NCI-H2171 treated with DMSO at 0.1 percent for 48 hours (cell line): ENCODE results near the gene ACAD11.
"Not testable (repeated sequence)": the region's sequence is repeated elsewhere in the genome, so short reads cannot be mapped to it uniquely, and the experiment has no call there.

Experiments
- DNase-seq: peaks from one replicate; lab custom pipeline; 2025; lab: John Stamatoyannopoulos, UW

Gene ACAD11

DNA sequence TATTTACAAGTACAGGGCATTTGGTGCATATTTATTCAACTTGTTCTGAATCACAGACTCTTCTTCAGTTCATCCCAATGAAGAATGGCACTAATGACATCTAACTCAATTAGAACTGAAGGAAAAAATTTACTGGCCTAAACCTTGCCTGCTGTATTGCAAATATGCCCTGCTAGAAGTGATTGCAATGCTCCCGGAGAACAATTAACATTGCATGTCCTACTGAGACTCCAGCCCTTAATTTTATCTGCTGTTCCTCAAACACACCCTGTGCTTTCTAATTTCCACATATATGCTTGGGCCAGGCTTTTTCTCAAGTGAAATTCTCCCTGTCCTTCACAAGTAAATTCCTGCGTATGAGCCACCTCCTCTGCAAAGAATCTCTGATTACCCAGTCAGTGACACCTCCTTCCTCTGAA lies 54.2 kb downstream of the ACAD11 start:
- no peak for DNase-seq

DNA sequence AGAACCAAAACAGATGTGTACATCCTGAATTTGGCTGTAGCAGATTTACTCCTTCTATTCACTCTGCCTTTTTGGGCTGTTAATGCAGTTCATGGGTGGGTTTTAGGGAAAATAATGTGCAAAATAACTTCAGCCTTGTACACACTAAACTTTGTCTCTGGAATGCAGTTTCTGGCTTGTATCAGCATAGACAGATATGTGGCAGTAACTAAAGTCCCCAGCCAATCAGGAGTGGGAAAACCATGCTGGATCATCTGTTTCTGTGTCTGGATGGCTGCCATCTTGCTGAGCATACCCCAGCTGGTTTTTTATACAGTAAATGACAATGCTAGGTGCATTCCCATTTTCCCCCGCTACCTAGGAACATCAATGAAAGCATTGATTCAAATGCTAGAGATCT lies 59.0 kb downstream of the ACAD11 start:
- DNase-seq, result not testable (repeated sequence)

DNA sequence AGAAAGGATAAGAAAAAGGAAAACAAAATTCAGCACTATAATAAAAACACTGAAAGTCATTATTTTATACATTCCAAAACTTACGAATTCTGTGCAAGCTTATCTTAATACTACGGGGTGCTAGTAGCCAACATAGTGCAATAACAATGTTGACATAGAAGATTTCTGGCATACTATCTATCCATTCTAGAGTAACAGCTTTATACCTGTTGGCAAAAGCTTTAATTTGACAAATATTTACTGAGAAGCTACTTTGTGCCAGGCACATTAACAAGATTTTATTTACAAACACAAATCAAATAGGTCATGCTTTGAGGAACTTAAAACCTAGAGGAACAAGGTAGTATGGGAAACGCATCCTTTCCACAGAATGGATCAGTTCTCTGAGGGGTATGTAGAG lies 61.4 kb downstream of the ACAD11 start:
- DNase-seq, result no peak

DNA sequence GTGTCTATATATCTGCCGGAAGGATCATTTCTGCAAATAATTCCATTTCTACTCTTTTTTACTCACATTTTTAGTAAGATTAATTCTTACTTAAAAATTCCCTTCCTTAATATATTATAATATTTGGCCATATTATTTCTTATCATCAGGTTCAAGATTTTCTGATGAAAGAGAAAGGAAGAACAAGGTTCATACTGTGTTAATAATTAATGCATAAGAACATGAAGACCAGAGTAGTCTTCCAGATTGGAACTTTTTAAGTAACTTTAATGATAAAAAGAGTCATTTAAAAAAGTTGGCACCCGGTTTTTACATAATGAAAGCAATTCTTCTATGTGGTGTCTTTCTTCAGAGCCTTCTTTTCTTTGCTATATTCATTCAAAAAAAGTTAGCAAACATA lies 61.9 kb downstream of the ACAD11 start:
- no peak for DNase-seq

DNA sequence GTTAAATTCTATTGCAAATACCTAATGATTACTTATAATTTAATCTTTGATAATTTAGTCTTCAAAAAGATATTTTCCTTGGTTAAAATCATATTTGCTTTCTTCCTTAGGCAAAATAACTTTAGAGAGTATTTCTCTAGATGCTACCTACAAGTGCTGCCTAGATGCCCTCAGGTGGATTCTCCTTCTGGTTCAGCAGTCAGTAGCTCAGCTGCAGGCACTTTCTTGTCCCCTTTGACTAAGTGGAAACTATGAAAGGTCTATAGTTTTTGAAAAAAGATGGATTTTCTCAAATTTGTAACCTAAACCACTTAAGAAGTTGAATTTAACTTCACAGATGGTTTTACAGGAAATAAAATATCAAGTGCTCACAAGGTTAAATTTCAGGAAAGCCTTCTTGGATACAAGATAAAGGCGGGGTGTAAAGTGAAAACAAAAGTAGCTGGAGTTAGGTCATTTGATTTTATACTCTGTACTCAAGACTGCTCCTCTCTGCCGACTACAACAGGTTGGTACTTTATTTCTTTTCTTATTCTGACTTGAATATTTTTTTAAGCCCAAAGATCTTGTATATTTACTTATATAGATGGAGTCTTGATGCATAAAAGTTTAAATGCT lies 62.7 kb downstream of the ACAD11 start, which contains the start of gene ACKR4:
TSS of gene ACKR4 (plus strand) at position 455 of the 618 bp plus-strand sequence. CDS start 3,128 bp downstream, outside the sequence.
- no peak for DNase-seq

DNA sequence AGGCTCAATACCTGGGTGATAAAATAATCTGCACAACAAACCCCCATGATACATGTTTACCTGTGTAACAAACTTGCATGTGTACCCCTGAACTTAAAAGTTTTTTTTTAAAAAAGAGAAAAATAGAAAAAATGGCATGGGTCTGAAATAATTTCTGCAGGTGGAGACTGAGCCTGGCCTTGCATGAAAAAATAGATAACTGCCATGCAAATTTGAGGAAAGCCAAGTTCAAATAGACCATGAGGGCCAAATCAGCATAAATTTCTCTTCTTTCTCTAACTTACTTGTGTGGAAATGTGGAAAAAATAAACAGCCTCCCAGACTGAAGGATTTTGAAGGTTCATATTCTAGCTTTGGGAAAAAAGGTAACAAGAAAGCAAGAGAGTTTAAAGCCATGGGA lies 63.3 kb downstream of the ACAD11 start:
- no peak for DNase-seq

DNA sequence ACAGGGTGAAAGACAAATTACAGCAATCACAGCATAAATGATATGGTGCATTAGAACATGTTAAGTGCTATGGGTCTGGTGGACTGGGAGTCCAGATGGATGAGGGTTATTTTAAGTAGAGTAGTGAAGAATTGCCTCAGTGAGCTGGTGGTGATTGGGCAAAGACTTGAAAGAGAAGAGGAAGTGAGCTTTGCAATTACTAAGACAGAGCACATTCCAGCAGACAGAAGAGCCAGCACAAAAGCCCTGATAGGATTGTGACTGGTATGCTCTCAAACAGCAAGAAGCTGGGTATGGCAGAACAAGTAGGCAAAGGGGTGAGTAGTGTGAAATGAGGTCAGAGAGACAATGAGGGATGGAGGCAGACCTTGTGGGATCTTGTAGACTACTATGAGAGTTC lies 64.6 kb downstream of the ACAD11 start:
- DNase-seq, result no peak

DNA sequence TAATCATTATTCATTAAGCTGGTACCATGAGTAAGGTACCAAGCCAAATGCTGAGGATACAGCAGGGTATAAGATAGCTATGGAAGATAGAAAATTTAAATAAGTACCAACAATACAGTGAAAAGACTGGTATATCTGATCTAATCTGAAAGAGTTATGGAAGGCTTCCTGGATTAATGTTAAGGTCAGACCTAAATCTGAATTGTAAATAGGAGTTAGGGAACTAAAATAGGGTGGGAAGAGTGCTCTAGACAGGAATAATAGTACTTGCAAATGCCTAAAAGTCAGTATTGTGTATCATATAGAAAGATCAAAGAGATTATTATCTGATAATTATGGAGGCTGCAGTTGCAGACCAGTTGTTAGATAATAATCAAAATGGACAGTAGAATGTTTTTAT lies 65.1 kb downstream of the ACAD11 start:
- DNase-seq, result no peak

DNA sequence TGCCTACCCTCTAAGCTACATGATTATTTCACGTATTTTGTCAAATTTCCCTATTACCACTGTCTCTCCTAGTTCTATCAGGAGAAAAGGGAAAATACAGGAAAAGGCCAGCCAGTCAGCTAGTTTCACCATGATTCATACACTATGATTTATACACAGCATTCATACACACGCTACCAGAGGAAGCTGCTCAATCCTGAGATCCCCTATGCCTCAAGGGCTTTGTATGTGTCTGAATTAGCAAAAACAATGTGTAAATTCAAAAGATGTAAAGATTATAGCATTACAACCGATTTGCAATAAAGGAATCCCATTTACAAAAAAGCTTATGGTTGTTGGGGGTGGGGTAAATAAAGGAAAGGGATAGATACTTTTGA lies 65.7 kb downstream of the ACAD11 start:
- no peak for DNase-seq

DNA sequence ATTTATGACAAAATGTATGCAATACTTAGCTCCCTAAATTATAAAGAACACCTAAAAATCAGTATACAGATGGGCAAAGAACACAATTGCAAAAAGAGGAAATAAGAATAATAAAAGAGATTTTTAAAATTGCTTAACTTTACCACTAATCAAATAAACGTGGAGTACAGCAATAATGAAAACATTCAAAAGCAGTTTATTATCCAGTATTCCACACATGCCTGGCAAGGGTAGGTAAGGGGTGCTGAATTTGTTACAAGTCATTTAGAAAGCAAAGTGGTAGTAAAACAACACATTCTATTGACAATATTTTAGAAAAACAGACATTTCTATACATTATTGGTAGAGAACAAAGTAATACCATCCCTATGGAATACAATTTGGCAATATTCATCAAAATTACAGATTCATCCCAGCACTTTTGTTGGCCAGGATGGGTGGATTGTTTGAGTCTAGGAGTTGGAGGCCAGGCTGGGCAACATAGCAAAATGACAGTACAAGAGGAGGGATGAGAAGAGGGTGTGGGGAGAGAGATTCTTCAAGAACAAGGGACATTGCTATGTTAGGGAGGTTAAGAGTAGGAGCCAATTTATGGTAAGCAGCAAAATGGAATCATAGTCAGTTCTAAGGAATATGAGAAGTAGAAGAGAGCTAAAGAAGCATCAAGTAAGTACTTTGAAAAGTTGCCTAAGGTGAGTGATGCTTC lies 66.2 kb downstream of the ACAD11 start:
- no peak for DNase-seq

DNA sequence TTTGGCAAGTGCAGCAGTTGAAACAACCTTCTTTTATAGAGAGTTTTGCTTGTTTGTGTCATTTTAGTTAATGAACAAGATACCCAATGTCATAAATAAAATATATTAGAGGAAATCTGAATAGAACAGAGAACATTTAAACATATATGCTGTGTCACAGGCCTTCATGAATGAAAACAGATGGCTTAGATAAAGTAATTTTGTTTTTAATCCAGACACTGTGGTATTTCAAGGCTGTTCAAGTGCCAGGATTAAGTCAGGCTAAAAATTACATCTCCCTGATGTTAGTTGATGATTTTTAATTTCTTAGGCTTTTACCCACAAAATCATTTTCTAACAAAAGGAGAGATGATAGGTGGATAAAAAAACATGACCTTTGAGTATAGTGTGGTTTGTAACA lies 67.4 kb downstream of the ACAD11 start:
- no peak for DNase-seq

DNA sequence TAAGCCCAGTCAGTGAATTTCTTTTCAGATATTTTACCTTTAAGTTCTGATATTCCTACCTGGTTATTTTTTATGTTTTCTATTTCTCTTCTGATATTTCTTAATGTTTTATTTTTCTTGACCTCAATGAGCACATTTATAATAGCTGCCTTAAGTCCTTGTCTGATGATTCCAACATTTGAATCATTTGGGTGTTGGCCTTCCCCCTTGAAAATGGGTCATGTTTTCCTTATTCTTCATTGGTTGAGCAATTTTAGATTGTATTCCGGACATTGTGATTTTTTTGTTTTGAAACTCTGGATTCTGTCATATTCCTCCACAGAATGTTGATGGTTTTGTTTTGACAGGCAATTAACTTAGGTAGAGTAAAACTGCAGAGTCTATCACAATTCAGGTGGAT lies 72.2 kb downstream of the ACAD11 start:
- no peak for DNase-seq

DNA sequence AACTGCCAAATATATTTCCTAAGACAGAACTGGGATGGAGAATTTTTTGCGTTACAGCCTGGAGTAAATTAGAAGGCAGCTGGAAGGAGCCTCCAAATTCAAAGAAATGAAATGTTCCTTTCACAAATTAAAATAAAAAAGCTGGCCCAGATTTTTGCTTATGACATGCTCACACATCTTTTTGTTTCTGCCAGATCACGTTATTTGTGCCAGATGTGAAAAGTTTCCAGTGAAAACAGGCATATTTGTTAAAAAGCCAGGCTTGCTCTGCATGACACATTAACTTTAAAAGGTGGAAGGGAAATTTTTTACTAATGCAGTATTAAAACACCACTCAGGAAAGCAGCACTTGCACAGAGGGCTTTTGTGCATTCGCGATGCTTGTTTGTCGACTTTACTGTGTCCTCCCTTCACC lies 85.8 kb downstream of the ACAD11 start:
- DNase-seq, result no peak

DNA sequence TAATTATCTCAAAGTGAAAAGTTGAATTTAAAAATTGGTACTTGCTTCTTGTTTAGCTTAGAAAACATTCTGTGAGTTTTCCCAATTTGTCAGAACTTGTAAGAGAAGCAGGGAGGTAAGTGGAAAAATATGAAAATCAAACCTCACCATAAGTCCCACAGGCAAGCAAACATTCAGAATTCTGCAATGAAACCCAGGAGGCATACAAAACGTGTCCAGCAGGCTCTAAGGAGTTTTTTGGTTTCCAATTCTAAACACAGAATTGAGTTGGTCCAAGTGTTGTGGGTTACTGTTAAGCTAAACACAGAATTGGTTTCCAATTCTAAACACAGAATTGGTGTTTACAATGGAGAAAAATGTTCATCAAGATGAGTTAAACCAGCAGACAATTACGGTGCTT lies 89.6 kb downstream of the ACAD11 start:
- no peak for DNase-seq

DNA sequence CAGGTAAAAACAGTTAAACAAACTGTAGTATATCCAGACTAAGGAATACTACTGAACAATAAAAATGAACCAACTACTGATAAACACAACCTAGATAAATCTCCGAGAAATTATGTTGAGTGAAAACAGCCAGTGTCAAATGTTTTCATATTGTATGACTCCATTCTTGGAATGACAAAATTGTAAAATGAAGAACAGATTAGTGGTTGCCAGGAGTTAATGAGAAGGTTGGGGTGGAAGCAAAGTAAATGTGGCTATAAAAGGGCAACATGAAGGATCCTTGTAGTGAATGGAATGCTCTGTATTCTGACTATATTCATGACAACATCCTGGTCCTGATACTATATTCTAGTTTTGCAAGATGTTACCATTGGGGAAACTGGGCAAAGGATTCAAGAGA lies 90.0 kb downstream of the ACAD11 start:
- DNase-seq, result no peak

DNA sequence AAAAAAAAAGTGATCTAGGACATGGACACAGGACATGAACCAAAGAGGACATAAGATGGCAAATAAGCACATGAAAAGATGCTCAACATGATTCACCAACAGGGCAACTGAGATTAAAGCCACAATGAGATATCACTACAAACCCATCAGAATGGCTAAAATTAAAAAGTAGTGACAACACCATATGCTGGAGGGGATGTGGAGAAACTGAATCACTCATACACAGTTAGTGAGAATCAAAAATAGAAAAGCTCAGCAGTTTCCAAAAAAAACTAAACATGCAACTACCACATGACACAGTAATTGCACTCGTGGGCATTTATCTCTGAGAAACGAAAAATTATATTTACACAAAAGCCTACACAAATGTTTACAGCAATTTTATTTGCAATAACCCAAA lies 90.5 kb downstream of the ACAD11 start:
- no peak for DNase-seq

DNA sequence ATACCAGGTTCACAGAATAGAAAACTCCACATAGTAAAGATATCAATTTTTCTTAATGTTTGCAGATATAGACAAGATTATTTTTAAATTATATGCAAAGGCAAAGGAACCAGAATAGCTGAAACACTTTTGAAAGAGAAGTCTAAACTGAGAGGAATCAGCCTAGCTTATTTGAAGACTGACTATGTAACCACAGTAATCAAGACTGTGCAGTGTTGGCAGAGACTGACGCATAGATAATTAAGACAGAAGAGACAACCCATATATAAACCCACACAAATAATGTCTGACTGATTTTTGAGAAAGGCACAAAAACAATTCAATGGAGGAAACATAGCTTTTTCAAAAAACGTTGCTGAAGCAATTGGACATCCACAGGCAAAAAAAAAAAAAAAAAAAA lies 91.2 kb downstream of the ACAD11 start:
- no peak for DNase-seq

DNA sequence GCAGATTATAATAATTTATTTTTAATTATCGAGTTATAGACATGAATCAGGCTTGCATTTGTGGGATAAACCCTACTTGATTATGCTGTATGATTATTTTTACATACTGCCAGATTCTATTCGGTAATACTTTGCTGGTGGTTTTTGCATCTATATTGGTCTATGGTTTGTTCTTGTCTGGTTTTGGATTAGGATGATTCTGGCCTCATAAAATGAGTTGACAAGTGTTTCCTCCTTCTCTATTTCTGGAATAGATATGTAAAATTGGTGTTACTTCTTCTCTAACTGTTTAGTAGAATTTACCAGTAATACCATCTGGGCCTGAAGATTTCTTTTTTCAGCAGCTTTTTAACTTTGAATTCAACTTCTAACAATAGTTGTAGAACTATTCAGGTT lies 95.5 kb downstream of the ACAD11 start:
- DNase-seq, result no peak

DNA sequence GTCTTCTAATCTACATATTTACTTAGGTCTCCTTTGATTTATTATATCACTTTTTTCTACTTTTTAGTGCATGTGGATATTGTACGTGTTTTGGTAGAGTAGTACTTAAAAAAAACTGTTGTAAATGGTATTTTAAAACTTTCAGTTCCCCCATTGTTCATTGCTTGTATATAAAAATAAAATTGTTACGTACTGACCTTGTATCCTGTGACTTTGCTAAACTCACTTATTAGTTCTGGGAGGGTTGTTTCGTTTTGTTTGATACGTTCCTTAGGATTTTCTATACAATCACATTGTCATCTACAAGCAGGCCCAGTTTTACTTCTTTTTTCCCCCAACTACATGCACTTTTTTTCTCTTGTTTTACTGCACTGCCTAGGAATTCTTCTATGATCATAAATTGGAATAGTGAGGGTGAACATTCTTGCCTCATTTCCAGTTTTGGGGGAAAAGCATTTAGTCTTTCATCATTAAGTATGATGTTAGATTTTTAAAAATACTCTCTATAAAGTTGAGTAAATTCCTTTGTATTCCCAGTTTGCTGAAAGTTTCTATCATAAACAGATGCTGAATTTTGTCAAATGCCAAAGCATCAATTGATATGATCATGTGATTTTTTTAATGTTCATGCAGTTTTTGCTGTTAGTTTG lies 96.1 kb downstream of the ACAD11 start:
- DNase-seq, result no peak

DNA sequence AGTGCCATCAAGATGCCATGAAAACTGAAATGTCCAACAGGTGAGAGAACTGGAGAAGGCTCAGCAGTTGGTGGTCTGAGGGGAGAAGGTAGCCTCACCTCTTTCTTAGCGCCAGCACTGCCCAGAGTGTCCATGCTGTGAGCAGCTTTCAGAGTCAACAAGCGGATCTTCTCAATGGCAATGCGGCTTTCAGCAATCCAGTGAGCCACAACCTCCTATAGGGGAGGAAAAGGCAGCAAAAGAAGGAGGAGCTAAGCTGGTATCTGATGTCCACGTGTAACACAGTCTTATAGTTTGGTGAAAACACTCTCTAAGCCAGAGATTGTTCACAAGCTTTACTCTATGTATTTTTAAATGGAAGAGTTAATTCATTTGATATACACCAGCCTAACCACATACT lies 98.6 kb downstream of the ACAD11 start:
- no peak for DNase-seq

DNA sequence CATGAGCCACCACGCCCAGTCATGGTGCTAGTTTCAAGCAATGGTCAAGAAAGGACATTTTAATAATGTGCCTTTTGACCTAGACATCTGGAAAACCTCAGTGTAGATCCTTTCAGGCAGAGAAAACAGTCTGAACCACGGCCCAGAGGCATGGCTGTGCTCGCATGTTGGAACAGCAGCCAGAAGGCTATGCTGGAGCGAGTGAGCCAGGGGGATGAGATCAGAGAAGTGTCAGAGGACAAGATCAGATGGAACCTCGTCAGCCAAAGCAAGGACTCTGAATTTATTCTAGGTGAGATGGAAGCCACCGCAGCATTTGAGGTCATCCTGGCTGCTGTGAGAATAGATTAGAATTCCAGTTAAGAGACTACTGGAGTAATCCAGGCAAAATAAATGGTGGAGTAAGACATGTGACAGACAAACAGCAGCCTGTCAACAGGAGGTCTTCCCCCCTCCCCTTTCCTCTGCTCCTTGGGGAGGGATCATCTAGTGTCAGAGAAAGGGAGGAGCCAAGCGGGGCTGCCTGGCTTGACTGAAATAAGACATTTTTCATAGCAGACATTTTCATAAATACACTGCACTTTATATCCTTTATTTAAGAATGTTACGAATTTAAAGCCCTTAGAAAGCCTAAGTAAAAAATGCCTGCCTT lies 103.0 kb downstream of the ACAD11 start:
- DNase-seq, result peak; percentile 12

DNA sequence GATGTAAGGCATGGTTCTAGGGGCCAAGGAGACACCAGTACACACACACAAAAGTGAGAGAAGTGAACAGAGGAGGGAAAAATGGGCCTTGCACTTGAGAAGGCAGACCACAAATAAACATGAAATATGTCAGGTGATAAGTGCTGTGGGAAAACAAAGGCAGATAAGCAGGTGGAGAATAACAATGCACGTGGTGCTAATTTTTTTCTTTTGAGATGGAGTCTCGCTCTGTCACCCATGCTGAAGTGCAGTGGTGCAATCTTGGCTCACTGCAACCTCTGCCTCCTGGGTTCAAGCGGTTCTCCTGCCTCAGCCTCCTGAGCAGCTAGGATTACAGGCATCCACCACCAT lies 103.6 kb downstream of the ACAD11 start:
- not testable (repeated sequence) for DNase-seq
